Epithelial cell of prostate (primary cell): ENCODE data around the gene RBMX.
"Not testable (repeated sequence)": the region's sequence is repeated elsewhere in the genome, so short reads cannot be mapped to it uniquely, and the experiment has no call there.

Experiments
- DNase-seq: peaks from one replicate; pipeline ENCODE4 v3.0.0-alpha.2; 2011; ENCODE audit warnings: low read depth, low spot score
- H3K27ac ChIP-seq: fragments of 450-650 bp; 2 replicates; pipeline ENCODE4 v1.5.1; 2017; ENCODE audit warnings: mild to moderate bottlenecking

RBMX gene

DNA sequence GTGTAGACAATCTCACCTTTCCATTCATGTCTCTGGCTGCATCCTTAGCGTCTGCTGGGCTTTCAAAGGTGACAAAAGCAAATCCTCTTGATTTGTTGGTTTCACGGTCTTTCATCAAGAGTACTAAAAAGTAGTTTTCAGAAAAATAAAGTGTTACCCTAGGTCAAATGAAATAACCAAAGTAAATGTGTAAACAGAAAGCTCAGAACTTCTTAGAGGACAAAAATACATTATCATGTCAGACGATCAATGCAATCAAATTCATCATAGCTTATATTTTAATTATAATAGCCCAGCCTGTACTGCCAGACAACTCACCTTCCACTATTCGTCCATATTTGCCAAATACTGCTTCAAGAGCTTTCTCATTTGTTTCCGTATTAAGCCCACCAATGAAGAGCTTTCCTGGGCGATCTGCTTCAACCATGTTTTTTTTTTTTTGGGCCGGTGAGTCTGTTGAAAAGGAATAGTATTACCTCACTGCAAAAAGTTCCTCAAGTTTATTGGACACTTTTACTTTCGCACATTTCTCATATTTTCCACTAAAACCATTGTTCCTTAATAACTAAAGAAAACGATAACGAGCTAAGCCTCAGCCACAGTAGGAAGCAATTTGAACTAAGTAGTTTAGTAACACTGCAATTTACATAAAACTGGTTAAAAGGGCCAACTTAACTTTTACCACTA, 1.4 kb downstream of the RBMX start:
- H3K27ac ChIP-seq, result peak overlapping the region; percentile 42
- DNase-seq, result no peak

DNA sequence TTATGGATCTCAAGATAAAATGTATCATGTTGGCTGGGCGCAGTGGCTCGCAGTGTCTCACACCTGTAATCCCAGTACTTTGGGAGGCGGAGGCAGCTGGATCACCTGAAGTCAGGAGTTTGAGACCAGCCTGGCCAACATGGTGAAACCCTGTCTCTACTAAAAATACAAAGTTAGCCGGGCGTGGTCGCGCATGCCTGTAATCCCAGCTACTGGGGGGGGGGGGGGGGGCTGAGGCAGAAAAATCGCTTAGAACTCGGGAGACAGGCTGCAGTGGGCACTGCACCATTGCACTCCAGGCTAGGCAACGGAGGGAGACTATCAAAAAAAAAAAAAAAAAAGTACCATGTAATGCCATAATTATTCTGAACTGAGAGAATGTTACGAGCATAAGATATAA, 2.1 kb downstream of the RBMX start:
- no peak for DNase-seq
- no peak overlapping the region for H3K27ac ChIP-seq

DNA sequence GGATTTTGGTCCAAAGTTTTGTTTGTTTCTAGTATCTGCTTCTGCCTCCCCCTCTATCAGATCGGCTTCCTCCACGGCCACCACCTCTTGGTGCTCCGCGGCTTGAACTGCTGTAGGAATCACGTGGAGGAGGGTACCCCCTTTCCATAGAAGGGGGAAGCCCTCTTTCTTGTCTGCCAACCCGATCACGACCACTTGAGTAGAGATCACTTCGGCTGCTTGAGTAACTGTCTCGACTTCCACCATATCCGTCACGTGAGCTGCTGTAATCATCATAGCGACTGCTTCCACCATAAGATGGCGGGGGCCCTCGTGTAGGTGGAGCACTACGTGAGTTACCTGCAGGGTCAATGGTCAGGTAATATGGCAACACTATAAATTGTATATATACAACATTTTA, 6.4 kb downstream of the RBMX start:
- not testable (repeated sequence) for H3K27ac ChIP-seq, DNase-seq

DNA sequence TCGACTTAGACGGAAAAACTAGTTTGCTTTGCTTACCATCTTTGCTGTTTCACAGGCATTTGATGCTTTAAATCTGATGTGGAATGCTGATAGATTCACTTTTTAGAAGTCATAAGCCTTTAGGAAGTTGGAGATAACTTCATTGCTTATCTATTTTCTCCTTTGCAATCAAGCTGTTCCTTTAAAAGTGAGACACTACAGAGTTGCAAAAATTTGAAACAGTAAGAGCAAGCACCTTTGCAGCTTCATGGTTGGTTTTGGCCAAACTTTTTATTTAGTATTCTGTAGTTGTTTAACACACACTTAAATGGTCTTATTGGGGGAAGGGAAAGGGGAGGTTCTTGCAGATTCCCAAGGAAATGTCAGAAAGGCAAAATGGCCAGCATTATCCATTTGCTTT, 7.3 kb downstream of the RBMX start:
- not testable (repeated sequence) for DNase-seq

DNA sequence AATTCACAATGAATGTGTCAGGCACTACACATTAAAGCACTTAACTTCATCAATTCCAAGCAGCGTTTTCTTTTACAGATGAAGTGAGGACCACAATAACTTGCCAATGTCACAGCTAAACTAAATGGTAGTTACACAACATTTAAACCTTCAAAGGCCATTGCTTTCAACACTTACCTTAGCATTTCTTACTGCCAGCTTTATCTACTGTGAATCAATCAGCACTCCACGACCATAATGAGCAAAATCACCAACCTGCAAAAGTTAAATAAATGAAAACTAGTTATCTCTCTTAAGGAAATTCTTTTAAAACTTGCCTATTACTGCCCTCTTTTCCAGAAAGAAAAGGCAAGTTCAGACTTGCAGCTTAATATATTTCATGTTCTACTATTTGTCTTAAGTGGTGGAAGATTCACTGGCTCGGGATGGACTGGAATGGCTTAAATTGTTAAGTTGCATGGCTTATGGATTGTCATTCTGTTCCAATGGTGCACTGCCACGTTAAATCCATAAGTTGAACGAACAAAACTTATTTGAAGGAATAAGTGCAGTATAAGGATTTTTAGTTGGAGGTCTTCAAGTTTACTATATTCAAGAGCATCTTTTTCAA, 8.3 kb downstream of the RBMX start:
- DNase-seq, result no peak
- peak overlapping the region; percentile 5 for H3K27ac ChIP-seq

More for the DNA sequence above, 7.3 kb downstream of the RBMX start:
- H3K27ac ChIP-seq, result not testable (repeated sequence)

DNA sequence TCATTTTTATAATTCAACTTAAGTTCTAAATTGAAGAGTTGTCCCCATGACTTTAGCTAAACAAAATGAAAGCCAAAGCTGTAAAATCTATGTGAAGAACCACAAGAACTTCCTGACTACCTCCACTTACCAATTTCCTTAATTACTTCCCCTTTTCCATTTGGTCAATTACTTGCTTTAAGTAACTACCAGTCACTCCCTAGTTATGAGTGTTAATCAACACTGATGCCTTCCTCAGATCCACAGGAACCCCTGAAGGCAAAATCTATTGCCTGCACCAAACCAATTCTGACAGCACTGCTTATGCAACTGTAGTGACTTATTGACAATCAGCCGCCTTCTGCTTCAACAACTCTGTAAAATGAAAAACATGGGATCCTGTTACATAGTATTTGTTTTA, 10.5 kb downstream of the RBMX start:
- no peak overlapping the region for H3K27ac ChIP-seq

DNA sequence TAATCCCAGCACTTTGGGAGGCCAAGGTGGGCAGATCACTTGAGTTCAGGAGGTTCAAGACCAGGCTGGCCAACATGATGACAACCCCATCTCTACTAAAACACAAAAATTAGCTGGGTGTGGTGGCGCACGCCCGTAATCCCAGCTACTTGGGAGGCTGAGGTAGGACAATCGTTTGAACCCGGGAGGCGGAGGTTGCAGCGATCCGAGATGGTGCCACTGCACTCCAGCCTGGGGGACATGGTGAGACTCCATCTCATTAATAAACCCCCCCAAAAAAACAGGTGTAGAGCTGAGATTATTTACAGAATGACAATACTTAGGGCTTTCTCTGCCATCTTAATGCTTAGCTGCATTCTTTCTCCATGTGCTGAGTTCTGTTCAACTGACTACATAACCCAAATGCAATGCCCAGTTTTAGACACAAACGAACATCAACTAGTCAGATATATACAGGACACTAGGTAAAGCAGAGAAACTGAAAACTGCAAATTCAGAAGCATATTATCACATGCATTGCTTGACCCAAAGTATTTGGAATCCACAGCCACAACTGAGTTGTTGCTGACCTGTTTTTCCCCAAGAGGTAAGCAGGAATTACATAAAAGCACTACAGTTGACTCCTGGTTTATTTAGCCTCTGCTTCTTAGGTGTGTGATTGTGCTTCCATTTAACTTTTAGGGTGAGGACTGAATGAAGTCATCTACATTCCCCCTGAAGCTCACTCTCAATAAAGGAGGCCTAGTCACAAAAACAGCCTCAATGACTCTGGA, 12.1 kb downstream of the RBMX start:
- DNase-seq, result no peak
- H3K27ac ChIP-seq, result no peak overlapping the region

More for the DNA sequence above, 10.5 kb downstream of the RBMX start:
- DNase-seq, result no peak

DNA sequence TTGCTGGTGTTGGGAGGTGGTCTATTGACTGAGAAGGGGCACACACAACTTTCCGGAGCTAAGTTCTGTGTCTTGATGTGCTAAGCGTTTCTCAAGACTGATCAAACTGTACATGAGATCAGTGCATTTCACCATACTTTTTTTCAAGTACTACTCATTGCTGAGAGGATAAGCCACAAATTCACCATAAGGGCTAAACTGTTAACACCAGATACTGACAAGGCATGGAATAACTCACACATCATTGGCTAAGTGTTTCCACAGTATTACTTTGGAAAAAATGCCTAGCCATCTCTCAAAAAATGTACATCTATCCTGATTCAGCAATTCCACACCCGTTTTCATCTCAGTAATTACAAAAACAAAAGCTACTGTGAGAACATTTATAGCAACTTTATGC, 13.0 kb downstream of the RBMX start:
- H3K27ac ChIP-seq, result no peak overlapping the region
- no peak for DNase-seq

DNA sequence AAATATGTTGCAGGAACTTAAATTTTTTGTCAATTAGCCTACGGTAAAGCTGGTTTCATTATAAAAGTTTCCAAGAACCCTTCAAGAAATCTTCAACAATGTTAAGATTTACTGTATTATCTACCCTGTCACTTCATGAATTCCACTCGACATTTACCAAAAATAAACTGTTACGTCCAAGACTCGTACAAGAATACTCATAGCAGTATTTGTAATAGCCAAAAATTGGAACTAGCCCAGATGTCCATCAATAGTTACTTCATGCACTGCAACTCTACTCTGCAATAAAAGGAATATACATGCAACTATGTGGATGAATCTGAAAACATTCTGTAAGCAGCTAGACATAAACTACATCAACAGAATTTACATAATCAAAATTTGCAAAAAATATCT, 13.4 kb downstream of the RBMX start:
- DNase-seq, result no peak
- H3K27ac ChIP-seq, result no peak overlapping the region

DNA sequence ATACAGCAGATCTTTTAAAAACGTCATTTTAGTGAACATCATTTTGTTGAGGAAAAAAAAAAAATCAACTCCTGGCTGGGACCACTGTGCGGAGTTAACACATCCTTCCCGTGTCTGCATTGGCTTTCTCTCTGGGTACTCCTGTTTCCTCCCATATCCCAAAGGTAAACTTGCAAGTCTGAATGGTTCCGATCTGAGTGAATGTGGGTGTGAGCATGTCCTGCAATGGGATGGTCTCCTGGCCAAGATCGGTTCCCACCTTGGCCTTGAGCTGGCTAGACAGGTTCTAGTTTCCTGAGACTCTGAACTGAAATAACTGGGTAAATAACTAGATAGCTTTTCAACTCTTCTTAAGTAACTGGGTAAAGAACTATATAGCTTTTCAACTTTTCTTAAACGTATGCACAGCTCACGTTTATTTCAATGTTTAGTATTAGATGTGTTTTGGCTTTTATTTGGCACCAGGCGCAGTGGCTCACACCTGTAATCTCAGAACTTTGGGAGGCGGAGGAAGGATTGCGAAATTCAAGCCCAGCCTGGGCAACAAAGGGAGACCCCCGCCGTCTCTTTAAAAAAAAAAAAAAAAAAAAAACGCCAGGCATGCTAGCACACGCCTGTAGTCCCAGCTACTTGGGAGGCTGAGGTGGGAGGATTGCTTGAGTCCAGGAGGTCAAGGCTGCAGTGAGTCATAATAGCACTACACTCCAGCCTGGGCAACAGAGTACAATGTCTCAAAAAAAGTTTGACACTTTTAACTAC, 14.0 kb downstream of the RBMX start:
- H3K27ac ChIP-seq, result no peak overlapping the region
- no peak for DNase-seq

DNA sequence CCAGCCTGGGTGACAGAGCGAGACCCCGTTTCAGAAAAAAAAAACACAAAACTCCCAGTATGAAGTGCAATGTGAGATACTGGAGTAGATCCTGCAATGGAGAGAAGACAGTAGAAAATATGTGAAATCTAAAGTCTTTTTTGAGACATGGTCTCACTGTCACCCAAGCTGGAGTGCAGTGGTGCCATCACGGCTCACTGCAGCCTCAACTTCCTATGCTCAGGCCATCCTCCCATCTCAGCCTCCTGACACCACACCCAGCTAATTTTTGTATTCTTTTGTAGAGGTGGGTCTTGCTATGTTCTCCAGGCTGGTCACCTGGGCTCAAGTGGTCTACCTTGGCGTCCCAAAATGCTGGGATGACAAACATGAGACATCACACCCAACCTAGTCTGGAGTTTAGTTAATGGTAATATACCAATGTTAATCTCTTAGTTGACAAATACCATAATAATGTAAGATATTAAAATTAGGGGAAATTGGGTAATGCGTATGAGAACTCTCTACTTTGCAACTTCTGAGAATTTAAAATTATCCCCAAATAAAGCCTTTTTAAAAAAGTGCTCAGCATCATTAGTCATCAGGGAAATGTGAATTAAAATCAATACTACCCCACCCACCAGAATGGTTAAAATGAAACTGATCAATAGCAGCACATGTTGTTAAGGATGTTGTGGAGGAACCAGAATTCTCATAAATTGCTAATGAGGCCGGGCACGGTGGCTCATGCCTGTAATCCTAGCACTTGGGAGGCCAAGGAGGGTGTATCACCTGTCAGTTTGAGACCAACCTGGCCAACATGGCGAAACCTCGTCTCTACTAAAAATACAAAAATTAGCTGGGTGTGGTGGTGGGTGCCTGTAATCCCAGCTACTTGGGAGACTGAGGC, 15.0 kb downstream of the RBMX start:
- DNase-seq, result no peak
- no peak overlapping the region for H3K27ac ChIP-seq

DNA sequence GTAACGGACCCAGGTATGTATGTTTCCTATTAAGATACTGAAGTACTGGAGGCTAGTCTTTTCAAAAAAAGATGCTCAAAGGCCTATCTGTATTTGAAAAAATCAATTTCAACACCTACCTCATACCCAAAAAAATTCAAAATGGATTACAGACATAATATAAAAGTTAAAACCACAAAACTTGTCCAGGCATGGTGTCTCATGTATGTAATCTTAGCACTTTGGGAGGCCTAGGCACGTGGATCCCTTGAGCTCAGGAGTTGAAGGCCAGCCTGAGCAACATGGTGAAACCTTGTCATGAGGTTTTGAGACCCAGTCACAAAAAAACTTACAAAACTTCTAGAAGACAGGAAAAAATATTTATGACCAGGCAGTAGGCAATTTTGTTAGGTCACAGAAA, 16.7 kb downstream of the RBMX start:
- DNase-seq, result no peak

DNA sequence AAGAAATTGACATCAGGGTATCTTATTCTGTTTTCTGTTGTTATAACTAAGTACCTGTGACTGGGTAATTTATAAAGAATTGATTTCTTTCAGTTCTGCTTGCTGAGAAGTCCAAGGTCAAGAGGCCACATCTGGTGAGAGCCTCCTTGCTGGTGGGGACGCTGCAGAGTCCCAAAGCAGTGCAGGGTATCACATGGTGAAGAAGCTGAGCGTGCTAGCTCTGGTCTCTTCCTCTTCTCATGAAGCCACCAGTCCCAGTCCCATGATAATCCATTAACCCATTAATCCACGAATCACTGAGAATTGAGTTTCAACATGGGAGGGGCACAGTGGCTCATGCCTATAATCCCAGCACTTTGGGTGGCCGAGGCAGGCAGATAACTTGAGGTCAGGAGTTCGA, 18.0 kb downstream of the RBMX start:
- H3K27ac ChIP-seq, result no peak overlapping the region
- no peak for DNase-seq

More for the DNA sequence above, 16.7 kb downstream of the RBMX start:
- H3K27ac ChIP-seq, result no peak overlapping the region

DNA sequence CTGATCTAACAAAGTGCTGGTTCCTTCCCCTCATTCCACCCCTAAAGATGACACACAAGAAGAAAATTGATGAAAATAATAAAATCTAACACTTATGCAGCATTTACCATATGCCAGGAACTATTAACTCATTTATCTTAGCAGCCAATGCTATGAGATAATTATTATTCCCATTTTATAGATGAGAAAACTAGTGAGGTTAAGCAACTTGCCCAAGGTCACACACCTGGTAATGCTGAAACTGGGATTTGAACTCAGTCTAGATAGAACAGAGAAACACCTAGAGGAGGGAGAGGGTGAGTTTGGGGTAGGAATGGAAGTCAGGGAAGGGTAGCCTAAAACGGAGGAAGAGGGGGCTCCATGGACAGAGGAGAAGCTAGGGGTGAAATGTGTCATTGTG, 18.6 kb downstream of the RBMX start:
- DNase-seq, result no peak
- no peak overlapping the region for H3K27ac ChIP-seq

DNA sequence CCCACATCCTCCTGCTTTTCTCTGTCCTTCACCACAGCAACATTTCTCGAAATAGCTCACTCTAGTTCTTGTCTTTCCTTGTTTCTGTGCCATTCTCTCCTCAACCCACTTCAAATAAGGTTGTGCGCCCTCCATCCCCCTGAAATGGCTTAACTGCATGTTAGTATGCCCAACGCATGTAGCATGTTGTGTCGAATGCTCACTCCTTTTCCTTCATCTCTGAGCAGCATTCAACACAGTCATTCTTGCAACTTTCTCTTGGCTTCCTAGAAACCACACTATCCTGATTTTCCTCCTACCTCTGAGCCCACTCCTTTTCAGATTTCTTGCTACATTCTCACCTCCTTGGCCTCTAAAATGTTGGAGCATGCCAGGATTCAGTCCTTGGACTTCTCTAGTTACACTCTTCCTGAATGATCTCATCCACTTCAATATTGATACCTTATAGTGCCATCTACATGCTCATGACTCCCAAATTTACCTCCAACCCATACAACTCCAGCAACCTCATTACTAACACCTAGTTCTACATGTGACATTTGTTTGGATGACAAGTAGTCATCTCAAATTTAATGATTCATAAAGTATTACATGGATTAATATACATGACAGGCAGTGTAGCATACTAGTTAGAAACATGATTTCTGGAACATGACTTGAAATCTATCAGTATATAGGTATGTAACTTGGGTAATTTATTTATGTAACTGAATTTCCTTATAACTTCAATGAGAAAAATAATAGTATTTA, 22.3 kb downstream of the RBMX start:
- no peak overlapping the region for H3K27ac ChIP-seq
- no peak for DNase-seq

DNA sequence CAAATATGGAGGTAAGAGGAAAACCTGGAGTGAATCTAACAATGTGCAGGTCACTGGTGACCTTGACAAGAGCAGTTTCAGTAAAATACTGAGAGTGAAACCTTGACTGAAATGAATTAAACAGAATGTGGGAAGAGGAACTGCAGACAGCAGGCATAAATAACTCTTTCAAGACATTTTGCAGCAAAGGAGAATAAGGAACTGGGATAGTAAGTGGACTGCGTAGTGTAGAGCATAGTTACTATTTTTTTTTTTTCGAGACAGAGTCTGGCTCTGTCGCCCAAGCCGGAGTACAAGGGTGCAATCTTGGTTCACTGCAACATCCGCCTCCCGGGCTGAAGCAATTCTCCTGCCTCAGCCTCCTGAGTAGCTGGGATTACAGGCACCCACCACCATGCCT, 24.0 kb downstream of the RBMX start:
- DNase-seq, result no peak

DNA sequence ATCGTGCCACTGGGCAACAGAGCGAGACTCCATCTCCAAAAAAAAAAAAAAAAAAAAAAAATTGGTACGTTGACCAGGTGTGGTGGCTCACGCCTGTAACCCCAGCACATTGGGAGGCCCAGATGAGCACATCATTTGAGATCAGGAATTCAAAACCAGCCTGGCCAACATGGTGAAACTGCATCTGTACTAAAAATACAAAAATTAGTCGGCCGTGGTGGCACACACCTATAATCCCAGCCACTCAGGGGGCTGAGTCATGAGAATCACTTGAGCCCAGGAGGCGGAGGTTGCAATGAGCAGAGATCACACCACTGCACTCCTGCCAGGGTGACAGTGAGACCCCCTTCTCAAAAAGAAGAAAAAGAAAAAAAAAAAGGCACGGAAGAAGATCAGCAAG, 24.5 kb downstream of the RBMX start:
- DNase-seq, result no peak
- no peak overlapping the region for H3K27ac ChIP-seq

More for the DNA sequence above, 24.0 kb downstream of the RBMX start:
- no peak overlapping the region for H3K27ac ChIP-seq

DNA sequence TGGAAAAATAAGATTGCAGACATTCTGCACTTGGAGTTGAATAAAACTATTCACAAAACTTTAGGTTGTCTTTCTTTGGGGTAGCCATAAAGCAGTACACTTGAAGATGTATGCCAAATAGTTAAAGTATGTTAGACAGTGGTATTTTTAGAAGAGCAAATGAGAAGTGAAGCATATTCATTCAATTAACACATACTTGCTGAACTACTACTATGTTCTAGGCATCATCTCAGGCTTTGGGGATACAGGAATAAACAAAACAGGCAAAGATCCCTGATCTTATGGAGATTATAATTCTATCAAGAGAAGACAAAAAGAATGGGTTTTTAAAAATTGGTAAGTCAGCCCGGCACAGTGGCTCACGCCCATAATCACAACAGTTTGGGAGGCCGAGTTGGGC, 29.0 kb downstream of the RBMX start:
- H3K27ac ChIP-seq, result no peak overlapping the region
- no peak for DNase-seq
